Hematopoietic multipotent progenitor cell (in vitro differentiated cells): ENCODE measurements around the gene DUSP9. TPM values are rescaled to one million over a fixed set of nuclear protein-coding genes. Genes with fewer than 3 reads are reported as not detected.
"Not testable (repeated sequence)": the region's sequence is repeated elsewhere in the genome, so short reads cannot be mapped to it uniquely, and the experiment has no call there.

Source experiments
- DNase-seq, 3 donors: peaks; one replicate each; pipeline ENCODE4 v3.0.0-alpha.2; 2011 to 2015; ENCODE audit warnings: low read depth in 2 of 3, low spot score in 2 of 3
- total RNA-seq: library from RNA; depleted of rRNA; stranded (reverse); fragments of >200 nt; gene quantifications from one replicate; pipeline ENCODE4 v1.2.3, GENCODE V29; 2012

The DUSP9 gene
- total RNA-seq, 1 donor = not detected

DNA sequence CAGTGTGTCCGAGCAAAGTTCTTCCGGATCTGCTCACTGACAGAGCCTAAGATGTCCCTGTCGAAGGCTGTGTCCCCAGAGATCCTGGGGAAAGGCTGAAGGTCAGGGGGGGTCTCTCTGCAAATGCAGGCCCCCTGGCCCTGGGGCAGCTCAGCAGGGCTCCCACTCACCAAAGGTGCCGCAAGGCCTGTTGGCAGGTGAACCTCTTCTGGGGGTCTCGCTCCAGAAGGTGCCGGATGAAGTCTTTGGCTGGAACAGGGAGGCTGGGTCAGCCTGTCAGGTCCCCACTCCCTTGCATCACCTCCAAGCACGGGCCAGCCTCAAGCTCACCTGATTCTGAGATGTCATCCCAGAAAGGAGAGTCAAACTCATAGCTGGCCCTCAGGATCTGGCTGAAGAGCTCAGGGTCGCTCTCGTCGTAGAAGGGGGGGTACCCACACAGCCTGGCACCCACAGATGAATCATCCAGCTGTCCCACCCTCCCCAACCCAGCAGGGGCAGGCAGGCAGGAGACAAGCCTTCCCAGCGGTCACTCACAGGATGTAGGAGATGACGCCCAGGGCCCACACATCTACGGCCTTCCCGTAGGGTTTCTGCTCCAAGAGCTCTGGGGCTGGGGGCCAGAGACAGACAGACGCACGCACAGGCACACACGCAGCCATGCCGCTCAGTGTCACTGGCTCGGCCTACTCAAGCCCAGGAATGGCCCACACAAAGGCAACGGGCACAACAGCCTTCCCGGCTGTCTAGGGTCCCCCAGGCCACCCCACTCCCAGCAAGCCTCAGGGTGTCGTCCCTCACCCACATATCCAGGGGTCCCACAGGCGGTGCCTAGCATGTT lies 24.0 kb downstream of the DUSP9 start:
- no peak for DNase-seq

- DNase-seq = no peak
Observed at GRCh38 chrX:153671589-153672530, 24.9 kb downstream of the DUSP9 start.

GRCh38 chrX:153672531-153673427 lies 25.8 kb downstream of the DUSP9 start:
- no peak for DNase-seq

DNA sequence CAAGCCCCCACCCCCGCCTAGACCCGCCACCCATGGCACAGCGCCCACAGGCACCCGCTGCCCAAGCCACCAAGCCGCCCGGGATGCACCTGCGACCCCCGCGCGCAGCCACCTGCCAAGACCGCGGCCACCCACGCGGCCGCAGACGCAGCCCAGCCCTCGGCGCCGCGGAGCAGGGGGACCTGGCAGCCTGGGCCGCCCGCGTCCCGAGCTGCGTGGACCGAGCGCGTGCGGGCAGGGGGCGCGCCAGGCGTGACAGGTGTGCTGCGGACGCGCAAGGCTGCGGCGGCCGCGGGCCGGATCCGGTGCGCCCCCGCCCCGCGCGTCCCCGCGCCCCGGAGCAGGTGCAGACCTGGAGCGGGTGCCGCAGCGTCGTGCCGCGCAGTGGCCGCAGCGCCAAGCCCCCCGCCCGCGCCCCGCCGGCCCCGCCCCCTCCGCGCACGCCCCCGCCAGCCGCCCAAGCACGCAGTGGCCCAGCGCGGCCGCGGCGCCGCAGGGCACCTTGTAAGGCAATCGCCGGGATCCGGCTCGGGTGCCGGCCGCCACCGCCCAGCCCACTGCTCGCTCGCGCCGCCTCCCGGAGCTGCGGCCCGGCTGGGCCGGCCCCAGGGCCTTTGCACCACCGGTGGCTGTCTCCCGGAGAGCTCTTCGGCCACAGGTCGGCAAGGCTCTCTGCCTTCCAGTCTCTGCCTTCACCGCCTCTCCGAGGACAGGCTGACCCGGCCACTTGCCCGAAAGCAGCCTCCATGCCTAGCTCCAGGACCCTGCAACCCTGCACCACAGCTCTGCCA lies 26.6 kb downstream of the DUSP9 start, which contains the start of gene PNCK:
Gene PNCK (minus strand): TSS at position 386 of the 791 bp plus-strand sequence. CDS start 737 bp downstream, outside the sequence.
- no peak for DNase-seq

DNA sequence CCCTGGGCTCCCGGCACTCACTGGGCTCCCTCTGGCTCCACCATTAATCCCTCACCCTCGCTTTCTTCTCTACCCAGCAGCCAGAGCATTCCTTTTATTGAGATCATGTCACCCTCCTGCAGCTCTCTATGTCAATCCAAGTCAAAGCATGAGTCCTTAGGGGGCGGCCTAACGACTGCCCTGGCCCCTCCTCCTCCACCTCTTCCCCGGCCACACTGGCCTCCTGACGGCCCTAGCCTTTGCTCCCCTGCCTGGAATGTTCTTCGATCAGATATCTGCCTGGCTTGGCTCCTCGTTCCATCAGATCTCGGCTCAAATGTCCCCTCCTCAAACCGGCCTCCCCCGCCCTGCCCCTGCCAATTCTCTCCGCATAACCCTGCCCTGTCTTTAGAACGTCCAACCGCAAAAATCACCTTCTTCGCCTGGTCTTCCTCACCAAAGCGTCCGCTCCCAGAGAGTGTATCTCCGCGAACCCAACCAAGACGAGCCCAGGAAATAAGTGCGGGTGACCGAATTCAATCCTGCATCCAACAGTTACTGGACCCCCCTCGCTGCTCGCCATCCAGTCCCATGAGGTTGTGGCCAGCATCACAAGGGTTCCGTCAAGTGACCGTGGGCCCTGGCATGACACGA lies 27.3 kb downstream of the DUSP9 start:
- DNase-seq = no peak

- no peak for DNase-seq
Observed at GRCh38 chrX:153681175-153681574, 34.2 kb downstream of the DUSP9 start.

DNA sequence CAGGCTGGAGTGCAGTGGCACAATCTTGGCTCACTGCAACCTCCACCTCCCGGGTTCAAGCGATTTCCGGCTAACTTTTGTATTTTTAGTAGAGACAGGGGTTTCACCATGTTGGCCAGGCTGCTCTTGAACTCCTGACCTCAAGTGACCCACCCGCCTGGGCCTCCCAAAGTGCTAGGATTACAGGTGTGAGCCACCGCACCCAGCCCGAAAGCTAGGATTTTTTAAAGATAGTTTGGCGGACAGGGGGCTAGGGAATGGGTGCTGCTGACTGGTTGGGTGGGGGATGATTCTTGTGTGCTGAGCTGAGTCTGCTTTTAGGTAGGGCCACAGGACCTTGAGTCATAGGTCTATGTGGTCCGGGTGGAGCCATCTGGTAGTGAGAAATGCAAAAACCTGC lies 36.5 kb downstream of the DUSP9 start:
- DNase-seq = not testable (repeated sequence)

- DNase-seq = no peak
Observed at GRCh38 chrX:153684467-153685155, 37.6 kb downstream of the DUSP9 start.

DNA sequence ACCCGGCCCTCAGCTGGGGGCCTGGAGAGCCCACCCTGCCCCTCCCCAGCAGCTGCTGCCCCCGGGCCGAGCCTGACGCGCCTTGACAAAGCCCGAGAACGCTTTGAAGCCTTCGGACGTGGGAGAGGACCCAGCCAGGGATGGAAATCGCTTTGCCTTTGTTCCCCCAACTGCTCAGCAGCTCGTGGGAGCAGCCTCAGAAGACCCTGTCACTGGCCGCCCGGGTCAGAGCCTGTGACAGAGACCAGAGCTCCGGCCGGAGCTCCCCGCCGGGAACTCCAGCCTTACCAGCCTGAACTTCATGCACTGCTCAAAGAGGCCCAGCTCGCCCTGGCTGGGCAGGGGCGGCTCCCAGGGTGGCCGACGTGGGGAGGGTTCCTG lies 38.1 kb downstream of the DUSP9 start:
- DNase-seq = no peak

DNA sequence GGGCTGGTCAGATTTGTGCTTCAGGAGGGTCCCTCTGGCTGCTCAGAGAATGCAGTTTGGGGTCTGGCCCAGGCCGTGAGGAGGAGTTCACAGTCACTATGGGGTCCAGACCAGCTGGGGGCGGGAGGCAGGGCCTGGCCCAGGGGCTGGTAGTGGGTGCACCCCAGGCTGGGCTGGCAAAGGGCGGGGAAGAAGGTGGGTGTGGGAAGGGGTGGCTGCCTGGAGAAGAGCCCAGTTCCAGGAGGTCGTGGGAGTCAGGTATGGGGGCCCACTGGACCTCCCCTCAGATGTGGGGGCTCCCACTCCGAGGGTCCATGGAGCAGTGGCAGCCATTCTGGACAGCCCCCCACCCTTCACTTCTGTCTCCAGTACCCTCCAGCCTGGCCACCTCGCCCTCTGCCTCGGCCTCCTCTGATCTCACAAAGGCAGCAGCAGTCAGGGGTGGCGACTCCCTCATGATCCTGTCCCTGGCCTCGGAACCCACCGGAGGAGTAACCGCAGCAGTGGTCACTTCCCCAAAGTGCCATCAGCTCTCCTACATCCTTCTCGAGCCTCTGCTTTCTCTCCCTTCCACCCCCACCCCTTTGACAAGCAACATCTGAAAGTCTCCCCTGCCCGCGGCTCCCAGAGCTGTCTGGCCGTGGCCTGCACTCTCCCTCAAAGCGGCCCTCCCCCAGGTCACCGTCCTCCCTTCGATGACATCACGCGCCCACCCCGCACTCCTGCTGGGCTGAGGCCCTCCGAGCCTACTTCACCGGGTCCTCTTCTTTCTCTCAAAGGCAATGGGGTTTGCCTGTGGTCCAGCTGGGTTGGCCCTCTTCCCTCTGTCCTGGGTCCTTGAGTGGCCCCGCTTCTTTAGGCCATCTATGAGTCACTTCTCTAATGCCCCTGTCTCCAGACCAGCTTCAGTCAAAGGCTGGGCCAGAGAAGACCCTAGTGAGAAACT lies 39.0 kb downstream of the DUSP9 start:
- no peak for DNase-seq

DNA sequence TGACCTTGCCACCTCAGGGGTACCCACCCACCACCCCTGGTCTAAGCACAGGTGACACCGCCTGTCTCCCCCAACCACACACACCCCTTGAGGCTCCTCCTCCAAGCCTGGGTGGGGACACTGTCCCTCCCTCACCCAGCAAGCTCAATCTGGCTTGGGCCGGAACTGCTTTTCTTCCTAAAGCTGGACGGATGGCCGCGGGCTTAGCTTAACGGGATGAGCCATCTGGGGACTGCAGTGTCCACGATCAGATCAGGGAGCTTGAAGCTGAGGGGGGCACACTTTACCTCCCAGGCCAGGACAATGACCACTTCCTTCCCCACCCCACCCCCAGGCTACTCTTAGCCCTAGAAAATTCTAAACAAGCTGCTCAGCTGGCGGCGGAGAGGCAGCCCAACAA lies 39.7 kb downstream of the DUSP9 start:
- no peak for DNase-seq

- peak in 2 of 3 donors; percentile 31 to 38 for DNase-seq
Observed at GRCh38 chrX:153687121-153688039, 40.4 kb downstream of the DUSP9 start, which contains the start of gene SLC6A8. Gene SLC6A8 (plus strand): TSS chrX:153687926. CDS start chrX:153688575, 649 bp downstream.

DNA sequence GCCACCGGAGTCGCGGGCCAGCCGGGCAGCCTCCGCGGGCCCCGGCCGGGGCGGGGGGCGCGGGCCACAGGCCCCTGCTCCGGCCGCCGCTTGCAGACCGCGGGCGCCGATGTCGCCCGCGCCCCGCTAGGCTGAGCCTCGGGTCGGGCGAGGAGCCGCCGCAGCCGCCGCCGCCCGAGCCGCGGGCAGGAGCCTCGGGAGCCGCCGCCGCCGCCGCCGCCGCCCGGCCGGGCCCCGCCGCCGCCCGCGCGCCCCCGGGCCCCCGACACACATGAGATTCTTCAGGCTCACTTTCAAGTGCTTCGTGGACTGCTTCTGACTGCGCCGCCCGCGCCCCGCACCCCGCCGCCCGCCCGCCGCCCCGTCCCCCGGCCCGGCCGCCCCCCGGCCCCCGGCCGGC lies 41.1 kb downstream of the DUSP9 start:
- DNase-seq = no peak

GRCh38 chrX:153688506-153688905 lies 41.5 kb downstream of the DUSP9 start:
- no peak for DNase-seq

DNA sequence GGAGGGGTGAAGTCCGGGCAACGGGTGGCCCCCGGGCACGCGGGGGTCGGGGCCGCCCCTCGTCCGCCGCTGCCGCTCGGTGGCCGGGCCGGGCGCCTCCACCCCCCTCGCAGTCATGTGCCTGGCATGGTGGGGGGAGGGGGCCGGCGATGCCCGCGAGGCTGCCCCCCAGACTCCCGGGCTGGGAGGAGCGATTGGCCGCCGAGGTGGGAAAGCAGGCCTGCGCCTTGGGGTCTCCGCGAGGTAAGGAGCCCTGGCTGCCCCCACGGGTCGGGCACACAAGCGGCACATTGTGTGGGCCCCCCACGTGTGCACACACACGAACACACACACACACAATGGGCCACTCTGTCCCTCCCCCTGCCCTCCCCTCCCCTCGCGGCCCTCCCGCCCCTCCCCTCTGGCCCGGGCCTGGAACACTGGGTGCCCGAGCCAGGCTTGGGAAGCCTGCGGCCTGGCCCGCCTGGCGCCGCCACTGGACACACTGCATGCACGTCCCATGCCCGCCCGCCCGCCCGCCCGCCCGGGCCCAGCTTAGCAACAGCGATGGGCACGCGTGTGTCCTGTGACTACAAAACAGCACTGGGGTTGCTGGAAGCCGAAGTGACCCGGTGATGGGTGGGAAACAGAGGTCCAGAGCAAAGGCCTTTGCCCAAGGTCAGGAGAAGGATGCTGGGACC lies 42.0 kb downstream of the DUSP9 start:
- DNase-seq = no peak
